DMS 273 (cell line): ENCODE data around the gene STK39.

Experiments
- DNase-seq: peaks from one replicate; lab custom pipeline; 2025; ENCODE audit not compliant: unreplicated experiment; lab: John Stamatoyannopoulos, UW

Gene STK39

DNA sequence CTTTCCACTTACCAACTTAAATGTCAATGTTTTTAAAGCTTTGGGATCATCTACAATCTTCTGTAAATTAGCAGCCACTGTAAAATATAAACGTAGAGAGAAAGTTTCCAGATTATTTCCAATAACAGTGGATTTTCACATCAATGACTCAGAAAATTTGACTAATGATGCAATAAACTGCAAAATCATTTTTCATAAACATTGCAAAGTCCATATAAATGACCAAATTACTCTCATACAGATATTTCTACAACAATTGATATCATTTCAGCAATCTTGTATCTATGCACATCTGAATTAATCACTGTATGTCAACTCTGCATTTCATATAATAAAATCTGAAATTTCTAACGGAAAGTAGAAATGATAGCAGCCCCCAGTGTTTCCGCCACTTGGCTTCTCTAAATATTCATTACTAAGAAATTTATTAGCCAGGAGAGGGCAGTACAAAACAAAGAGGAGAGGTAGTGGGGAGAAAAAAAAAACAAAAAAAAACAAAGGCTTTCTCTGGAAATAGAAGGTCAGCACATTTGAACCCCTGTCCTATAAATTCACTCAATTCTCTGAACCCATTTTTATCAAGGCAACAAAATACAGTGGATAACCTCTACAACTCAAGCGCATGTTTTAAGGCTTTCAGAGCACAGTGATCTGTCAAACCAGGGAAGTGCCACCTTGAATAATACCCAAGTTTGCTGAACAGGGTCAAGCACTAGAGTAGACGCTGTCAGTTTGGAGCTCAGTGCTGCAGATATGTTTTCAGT, 282.6 kb downstream of the STK39 start:
- DNase-seq, result peak; percentile 10

GRCh38 chr2:167963899-167964649, 283.3 kb downstream of the STK39 start:
- no peak for DNase-seq

GRCh38 chr2:167962436-167963226, 284.8 kb downstream of the STK39 start:
- no peak for DNase-seq

DNA sequence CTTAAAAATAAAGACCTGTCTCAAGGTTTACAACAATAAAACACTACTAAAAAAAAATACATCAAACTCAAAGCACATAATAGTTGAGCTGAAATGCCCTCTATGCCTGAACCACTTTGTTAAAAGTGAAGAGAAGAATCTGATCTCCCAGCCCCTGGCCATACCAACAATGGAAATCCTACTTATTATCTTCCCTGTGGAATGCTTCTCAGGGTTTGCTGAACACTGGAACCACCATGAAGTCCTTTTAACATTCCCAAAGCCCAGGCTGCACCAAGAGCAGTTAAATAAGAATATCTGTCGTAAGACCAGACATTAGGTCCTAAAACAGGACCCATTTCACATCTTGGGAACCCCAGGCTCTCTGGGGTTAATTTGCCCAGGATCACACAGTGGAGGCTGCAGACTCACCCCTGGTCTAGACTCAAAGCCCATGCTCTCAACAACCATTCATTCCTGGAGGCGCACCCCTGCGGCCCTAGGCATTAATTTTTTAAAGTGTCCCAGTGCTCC, 285.8 kb downstream of the STK39 start:
- DNase-seq, result no peak

DNA sequence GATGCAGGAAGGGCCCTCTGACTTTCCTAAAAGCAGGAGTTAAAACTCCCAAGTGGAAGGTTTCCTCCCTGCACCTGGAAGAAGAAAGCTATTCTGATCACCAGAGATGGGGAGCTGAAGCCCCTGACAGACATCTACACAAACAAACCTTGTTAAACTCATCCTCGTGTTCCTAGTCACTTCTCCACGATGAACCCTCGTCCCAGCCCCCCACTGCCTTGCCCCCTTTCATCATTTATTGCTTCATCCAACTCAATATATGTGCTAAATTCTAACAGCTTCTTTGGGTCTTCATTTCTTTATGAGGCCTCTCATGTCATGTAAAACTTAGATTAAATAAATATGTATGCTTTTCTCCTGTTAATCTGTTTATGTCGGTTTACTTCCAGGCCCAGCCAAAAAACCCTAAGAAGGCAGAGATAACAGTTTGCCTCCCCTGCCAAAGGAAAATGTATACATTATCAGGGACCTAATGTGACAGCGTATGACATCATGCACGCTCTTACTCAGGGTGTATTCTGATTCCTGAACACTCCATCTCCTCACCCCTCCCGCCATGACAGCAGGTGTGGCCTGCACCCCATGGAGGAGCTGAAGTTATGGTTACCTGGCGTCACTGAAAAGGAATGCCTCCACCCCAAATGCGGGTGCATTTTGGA, 287.2 kb downstream of the STK39 start:
- DNase-seq, result no peak

DNA sequence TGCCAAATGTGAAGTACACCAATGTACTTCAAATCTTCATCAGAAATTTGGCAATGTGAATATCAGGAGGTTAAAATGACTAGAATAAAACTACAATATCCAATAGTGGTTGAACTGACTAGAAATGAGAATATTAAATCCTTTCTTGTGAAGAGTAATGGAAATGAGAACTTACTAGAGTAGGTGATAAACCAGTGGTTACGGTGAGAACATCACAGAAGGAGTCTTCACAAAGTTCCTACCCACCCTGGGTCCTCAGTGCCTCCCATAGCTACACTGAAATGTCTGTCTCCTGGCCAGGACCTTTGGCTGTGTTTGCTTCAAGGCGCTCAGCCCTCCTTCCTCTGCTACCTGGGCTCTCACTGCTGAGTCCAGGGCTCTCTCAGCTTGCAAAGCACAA, 289.7 kb downstream of the STK39 start:
- DNase-seq, result no peak

DNA sequence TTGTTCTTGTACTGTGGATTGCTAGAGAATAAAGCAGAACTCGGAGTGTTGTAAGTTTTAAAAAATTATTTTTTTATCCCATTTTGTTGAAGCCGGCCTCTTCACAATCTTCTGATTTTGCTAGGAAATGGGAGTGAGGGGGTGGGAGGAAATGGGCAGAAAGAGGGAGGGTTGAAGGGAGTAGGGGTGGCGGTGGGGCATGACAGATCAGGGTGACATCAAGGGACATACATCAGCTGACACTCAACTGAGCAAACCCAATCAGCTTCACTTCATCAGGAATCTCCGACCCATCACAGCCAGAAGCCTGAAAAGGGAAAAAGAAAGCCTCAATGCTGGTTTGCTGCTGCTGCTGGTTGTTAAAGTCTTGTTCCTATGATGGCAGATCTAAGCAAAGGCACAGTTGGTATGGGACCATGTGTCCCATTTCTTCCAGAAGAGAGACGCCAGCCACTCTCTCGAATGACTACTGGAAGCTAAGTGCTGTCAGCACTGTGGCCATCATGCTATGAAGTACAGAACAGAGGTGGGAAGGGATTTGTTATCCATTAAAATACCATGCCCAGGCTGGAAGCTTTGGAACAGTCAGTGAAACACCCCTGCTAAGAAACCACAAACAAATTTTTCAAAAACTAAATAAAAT, 292.0 kb downstream of the STK39 start:
- no peak for DNase-seq

- no peak for DNase-seq
Observed at GRCh38 chr2:167954495-167954894, 292.9 kb downstream of the STK39 start.

DNA sequence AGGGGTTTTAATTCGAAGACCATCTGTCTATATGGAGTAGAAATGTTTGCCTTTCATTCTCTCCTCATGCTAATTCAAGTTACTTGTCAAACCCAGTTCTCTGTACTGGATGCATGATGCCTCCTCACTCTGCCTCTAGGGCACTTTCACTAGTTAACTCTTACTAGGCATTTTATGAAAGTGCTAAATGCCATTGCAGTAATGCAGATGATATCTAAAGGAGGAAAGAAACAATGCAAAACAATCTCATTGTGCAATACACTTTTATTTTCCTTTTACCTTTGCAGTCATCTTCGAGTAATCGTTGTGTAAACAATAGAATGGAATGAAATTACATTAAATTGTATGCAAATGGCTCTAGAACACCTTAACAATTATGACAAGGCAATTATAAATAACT, 293.6 kb downstream of the STK39 start:
- no peak for DNase-seq

- DNase-seq, result no peak
Observed at GRCh38 chr2:167950571-167950970, 296.8 kb downstream of the STK39 start.

DNA sequence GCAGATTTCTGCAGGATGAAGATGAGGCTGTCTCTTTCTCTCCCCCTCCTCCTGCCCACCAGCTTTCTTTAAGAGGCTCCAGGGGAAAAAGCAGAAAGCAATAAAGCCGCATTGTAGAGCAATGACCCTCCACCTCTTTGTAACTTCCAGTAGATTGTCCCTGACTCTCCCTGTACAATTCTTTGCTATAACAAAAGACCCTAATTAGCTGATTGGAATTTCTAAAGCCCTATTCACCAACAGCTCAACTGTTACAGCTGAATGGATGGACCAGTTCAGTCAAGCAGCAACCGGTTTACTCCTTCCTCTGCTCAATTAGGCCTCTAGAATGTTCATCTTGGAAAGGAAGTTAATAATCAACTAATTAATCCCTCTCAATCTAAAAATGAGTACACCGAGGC, 301.0 kb downstream of the STK39 start:
- no peak for DNase-seq

- DNase-seq, result peak; percentile 18
Observed at GRCh38 chr2:167945660-167946368, 301.6 kb downstream of the STK39 start.

DNA sequence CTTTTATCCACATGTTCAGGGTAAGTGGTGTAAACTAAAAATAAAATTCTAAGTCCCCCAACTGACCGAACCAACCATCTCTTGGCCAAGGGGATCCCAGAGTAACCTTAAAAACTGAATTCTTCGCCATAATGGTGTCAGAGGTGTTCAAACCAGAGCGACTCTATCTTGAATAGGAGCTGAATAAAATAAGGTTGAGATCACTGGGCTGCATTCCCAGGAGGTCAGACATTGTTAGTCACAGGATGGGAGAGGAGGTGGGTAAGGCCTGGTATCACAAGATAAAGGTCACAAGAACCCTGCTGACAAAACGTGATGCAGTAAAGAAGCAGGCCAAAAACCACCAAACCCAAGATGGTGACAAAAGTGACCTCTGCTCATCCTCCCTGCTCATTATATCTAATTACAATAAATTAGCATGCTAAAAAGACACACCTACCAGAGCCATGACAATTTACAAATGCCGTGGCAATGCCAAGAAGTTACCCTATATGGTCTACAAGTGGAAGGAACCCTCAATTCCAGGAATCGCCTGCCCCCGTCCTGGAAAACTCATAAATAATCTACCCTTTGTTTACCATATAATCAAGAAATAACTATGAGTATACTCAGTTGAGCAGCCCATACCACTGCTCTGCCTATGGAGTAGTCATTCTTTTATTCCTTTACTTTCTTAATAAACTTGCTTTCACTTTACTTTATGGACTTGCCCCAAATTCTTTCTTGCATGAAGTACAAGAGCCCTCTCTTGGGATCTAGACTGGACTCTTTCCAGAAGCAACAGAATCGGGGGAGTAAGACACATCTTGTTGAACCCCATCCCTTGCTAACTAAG, 302.4 kb downstream of the STK39 start:
- DNase-seq, result no peak

DNA sequence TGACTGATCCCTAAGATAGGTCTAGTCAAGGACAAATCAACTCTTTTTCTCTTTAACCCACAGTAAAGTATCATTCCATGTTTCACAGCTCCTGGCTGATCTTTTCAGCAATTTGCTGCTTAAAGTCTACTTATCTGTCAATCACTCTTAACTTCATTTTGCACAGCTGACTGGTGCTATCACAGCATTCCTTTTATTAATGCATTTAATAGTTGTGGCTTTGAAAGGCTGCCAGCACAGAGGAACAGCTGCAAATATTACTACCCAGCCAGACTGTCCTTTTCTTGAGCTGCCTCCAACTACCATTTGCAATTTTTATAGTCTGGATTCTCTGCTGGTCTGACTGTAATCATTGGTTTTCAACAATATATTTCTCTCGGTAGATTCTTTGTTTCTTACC, 303.5 kb downstream of the STK39 start:
- peak; percentile 16 for DNase-seq

- no peak for DNase-seq
Observed at GRCh38 chr2:167943368-167943767, 304.0 kb downstream of the STK39 start.

DNA sequence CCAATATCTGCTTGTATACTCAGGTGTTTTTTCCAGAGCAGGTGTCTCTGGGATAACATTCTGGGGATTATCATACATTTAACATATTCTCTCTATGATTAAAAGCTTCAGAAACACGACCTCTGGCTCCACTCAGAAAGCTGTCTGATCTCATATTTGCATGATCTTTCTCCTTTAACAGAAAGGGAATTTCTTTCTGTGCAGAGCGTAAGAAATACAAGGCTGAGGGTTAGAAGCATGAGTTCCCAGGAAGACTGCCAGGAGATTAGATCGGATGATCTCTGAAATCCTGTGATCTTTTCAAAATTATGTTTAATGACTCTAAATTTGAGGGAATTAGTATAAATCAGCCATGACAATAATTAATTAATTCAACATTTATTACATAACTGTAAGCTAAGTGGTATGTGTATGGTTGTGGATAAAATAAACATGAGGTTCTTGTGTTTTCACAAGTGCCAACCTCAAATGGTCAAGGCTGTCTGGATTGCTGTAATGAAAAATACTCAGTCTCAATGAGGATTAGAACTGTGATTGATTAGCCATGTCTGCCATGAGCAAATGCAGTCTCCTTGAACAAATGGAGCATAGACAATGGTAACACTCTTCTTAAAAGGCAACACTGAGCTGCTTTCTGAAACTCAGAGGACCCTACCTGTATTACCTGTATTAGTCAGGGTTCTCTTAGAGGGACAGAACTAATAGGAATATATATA, 304.9 kb downstream of the STK39 start:
- DNase-seq, result no peak

GRCh38 chr2:167941604-167942003, 305.8 kb downstream of the STK39 start:
- no peak for DNase-seq

DNA sequence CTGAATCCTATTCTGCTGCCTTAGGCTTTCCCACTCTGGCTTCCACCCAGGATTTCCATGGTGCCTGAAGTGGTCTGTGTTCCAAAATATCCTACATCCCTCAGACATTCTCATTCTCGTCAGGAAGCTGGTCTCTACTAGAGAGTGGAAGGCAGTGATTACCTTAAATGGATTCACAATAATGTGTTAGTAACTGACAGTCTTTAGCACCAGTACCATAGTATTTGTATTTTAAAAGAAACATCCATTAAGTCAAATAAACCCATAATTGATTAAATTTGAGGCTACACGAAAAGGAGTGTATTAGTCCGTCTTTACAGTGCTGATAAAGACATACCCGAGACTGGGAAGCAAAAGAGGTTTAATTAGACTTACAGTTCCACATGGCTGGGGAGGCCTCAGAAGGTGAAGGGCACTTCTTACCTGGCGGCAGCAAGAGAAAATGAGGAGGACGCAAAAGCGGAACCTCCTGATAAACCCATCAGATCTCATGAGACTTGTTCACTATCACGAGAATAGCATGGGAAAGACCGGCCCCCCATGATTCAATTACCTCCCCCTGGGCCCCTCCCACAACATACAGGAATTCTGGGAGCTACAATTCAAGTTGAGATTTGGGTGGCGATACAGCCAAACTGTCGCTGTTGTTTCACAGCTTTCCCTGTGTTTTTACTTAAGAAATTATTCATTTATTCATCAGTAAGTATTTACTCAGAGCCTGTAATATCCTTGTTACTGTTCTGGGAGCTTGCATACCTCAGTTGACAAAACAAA, 306.5 kb downstream of the STK39 start:
- DNase-seq, result no peak
